Measurements from ENCODE around the gene SLC30A1. TPM values are rescaled to one million over a fixed set of nuclear protein-coding genes. Genes with fewer than 3 reads are reported as not detected.

Gene SLC30A1
- total and polyA plus RNA-seq, 4 donors: 3.1 to 26.3 (median 14.4) TPM

DNA sequence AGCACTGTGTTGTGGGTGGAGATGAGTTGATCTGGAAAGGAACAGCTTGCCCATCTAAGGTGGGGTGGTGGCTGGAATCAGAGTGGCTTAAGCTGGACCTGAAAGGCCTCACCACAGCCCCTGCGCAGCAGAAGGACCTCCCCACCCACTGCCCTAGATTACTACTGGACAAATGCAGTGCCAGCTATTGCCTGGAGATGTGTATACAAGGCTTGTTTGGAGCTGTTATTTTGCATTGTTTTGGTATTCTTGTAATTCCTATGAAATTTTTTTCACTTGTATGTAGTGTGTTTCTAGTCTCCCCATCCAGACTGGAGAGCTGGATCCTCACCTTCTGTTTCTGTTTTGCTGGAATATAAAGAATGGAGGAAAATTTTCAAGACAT lies 1.3 kb upstream of the SLC30A1 start:
- Histone ChIP-seq H3K4me1 (ENCODE audit: control insufficient read depth in 5 of 5, insufficient read depth in 5 of 5, low read length in 5 of 5) (peaks cover 2 to 17% (median 8%) of the 10 kb centered on the region in 5 donors), H3K9me3 (ENCODE audit: control insufficient read depth in 4 of 4, insufficient read depth in 3 of 4, low read length in 3 of 4) (no peaks in the 10 kb centered on the region), H3K9ac (ENCODE audit: insufficient read depth in 1 of 2, low read length in 2 of 2) (peak overlapping the region in 1 of 2 donors; percentile 28), H3K27ac (ENCODE audit: low read depth in 1 of 2, low read length in 1 of 2) (peak overlapping the region in 1 of 2 donors; percentile 26), H3K27me3 (ENCODE audit: control insufficient read depth in 3 of 3, insufficient read depth in 3 of 3, low read length in 2 of 3) (no peaks in the 10 kb centered on the region), H3K4me3 (no peak overlapping the region), H3K36me3 (ENCODE audit: control insufficient read depth in 4 of 4, insufficient read depth in 4 of 4, low read length in 4 of 4) (peaks cover 2 to 7% (median 4%) of the 10 kb centered on the region in 4 donors)
- 95 to 100% methylated on average over 1 of the region's 1 CpG for WGBS, 2 donors
- no peak for TF ChIP-seq CTCF (IDR thresholded peaks at IDR 0.05; ENCODE audit: control extremely low read depth, extremely low read depth)
- DNase-seq (peak in 1 of 3 donors; percentile 13), ATAC-seq (ENCODE audit: insufficient read depth, low FRiP score) (no peak)

DNA sequence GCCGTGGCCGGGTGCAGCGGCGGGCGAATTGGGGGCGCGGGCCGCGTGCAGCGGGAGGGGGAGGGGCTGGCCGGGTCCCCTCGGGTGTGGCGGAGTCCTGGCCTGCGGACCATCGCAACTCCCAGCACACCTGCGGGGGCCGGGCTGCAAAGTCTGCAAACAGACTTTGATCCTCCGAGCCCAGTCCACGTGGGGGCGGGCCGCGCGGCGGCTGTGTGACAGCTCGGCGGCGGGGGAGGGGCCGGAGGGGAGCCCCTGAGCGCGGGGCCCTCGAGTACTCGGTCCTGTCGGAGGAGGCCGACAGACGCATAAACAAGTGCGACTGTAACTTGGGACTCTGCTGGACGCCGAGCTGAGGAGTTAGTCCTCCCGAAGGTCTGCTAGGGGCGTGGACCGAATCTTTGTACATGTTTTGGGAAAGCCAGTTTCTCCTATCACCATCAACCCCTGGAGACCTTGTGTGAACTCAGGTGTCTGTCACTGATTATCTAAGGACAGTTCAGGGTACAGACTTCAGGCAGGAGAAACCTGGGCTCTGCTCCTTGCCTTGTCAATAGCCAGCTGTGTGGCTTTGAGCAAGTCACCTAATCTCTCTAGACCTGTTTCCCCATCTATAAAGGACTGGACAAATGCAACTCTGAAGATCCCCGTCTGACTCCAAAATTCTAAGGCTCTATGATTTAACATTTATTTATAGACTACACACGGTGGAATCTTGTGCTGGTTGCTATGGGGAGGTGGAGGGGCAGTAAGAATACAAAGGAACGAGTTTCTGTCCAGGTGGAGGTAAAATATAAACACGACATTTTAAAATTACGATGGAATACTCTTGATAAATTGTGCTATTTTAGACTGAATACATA lies 710 bp upstream of the SLC30A1 start:
- no peaks in the 10 kb centered on the region for H3K9me3 ChIP-seq (ENCODE audit: control insufficient read depth in 4 of 4, insufficient read depth in 3 of 4, low read length in 3 of 4)
- WGBS, 2 donors: 6 to 9% methylated on average over 33 to 46 of the region's 46 CpGs
- H3K27ac ChIP-seq (ENCODE audit: low read depth in 1 of 2, low read length in 1 of 2): peak overlapping the region; percentile 45 to 47
- DNase-seq (peak in 2 of 3 donors; percentile 74 to 76), ATAC-seq (ENCODE audit: insufficient read depth, low FRiP score) (peak; percentile 30)
- peak overlapping the region; percentile 28 to 61 for H3K9ac ChIP-seq (ENCODE audit: insufficient read depth in 1 of 2, low read length in 2 of 2)
- peaks cover 3 to 12% (median 6%) of the 10 kb centered on the region in 4 donors for H3K36me3 ChIP-seq (ENCODE audit: control insufficient read depth in 4 of 4, insufficient read depth in 4 of 4, low read length in 4 of 4)
- no peaks in the 10 kb centered on the region for H3K27me3 ChIP-seq (ENCODE audit: control insufficient read depth in 3 of 3, insufficient read depth in 3 of 3, low read length in 2 of 3)
- H3K4me3 ChIP-seq: peak overlapping the region; percentile 59
- H3K4me1 ChIP-seq (ENCODE audit: control insufficient read depth in 5 of 5, insufficient read depth in 5 of 5, low read length in 5 of 5): peaks cover 2 to 17% (median 8%) of the 10 kb centered on the region in 5 donors
- TF ChIP-seq CTCF (IDR thresholded peaks at IDR 0.05; ENCODE audit: control extremely low read depth, extremely low read depth): no peak

GRCh38 chr1:211577819-211578639 lies 932 bp downstream of the SLC30A1 start:
- Histone ChIP-seq H3K36me3 (ENCODE audit: control insufficient read depth in 4 of 4, insufficient read depth in 4 of 4, low read length in 4 of 4) (peaks cover 3 to 14% (median 6%) of the 10 kb centered on the region in 4 donors), H3K27ac (ENCODE audit: low read depth in 1 of 2, low read length in 1 of 2) (peak overlapping the region; percentile 94 to 97), H3K4me3 (peak overlapping the region; percentile 96), H3K9ac (ENCODE audit: insufficient read depth in 1 of 2, low read length in 2 of 2) (peak overlapping the region; percentile 16 to 75), H3K9me3 (ENCODE audit: control insufficient read depth in 4 of 4, insufficient read depth in 3 of 4, low read length in 3 of 4) (no peaks in the 10 kb centered on the region), H3K4me1 (ENCODE audit: control insufficient read depth in 5 of 5, insufficient read depth in 5 of 5, low read length in 5 of 5) (peaks cover 2 to 19% (median 8%) of the 10 kb centered on the region in 5 donors), H3K27me3 (ENCODE audit: control insufficient read depth in 3 of 3, insufficient read depth in 3 of 3, low read length in 2 of 3) (no peaks in the 10 kb centered on the region)
- peak; percentile 56 for TF ChIP-seq CTCF (IDR thresholded peaks at IDR 0.05; ENCODE audit: control extremely low read depth, extremely low read depth)
- DNase-seq: peak; percentile 72 to 78 (median 77)
- 0% methylated on average over 62 to 75 of the region's 75 CpGs for WGBS, 2 donors
- peak; percentile 63 for ATAC-seq (ENCODE audit: insufficient read depth, low FRiP score)

All from lung (tissue), 12 donors.